GM12892 (cell line): ENCODE data around the gene CIZ1.

Experiments
- POLR2A ChIP-seq: IDR thresholded peaks from 2 replicates; pipeline ENCODE4 v1.6.1; 2011; ENCODE audit warnings: low read depth, low read length, control low read depth
- POLR2AphosphoS5 ChIP-seq: IDR thresholded peaks from 2 replicates; pipeline ENCODE4 v1.6.1; 2011; ENCODE audit warnings: low read depth, low read length, control low read depth
- TAF1 ChIP-seq: IDR thresholded peaks from 2 replicates; pipeline ENCODE4 v1.6.1; 2011; ENCODE audit warnings: low read depth, mild to moderate bottlenecking, control low read depth, low read length, borderline replicate concordance

- TF ChIP-seq TAF1 (no peak), POLR2A (no peak), POLR2AphosphoS5 (no peak)
These were observed 75.0 kb downstream of the CIZ1 start for GRCh38 chr9:128116104-128117083.
